ENCODE results near the gene CRIP1. TPM values are rescaled to one million over a fixed set of nuclear protein-coding genes. Genes with fewer than 3 reads are reported as not detected.

The CRIP1 gene
- polyA plus RNA-seq, 2 of the 4 experiments (the other 2 are of a cell fraction): 280 to 999 TPM

DNA sequence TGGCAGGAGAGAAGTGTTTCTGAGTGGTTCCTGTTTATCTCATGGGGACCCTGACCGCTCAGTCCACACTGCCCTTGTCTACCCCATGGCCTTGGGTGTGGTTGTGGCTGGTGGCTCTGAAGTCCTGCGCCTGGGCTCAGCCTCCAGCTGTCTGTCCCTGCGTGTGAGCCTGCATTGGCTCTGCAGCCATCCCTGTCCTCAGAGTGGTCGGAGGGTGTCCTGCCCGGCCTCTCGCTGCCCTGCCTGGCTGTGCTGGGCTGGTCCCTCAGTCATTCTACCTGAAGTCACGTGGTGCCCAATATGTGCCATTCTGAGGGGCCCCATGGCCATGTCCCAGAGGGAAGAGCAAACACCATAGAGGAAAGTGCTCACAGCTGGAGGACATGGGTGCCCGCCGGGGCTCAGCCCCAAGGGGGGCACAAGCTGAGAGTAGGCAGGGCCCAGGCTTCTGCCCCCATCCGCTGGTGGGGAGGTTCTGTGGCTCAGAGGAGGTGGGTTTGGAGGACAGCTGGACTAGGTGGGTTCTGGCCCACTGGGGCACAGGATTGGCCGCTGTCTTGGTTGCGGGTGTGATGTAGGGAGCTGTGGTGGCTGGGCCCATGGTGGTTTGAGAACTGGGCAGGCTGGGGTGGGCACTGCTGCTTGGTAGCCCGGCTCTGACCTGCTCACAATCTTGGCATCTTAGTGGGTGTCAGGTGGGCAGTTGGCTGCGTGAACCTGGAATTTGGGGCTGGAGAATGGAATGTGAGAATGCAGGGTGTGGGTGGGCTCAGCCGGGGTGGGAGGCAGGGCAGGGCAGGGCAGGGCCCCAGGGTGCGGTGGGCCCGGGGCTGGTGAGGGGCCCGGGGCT lies 16.0 kb downstream of the CRIP1 start:
- ATAC-seq (peak in 1 of 2 experiments; percentile 5; a peak in 2 of 6 replicates), DNase-seq (ENCODE audit: low read depth in 1 of 2, low spot score in 1 of 2) (no peak), FAIRE-seq (no peak)
- CTCF ChIA-PET: interaction anchor here (0.6 to 4.6 kb wide), 5 partner anchors 9 to 35 kb away, joined by 4 to 19 read pairs (median 7); partner anchors contain the start of gene CRIP1
- Histone ChIP-seq H3K4me3 (no peak overlapping the region), H3K9me3 (no peaks in the 10 kb centered on the region), H3K4me2 (no peak overlapping the region), H3K4me1 (no peaks in the 10 kb centered on the region), H3K27ac (no peak overlapping the region)
- POLR2A ChIA-PET: no interaction called here
- 79% methylated on average over 10 of the region's 18 CpGs for WGBS (ENCODE audit: missing lambda C conversion rate)
- TF ChIP-seq NFE2L2 (conservative IDR thresholded peaks at IDR 0.05; ENCODE audit: low read length): no peak
- TF ChIP-seq, protein P1, sequence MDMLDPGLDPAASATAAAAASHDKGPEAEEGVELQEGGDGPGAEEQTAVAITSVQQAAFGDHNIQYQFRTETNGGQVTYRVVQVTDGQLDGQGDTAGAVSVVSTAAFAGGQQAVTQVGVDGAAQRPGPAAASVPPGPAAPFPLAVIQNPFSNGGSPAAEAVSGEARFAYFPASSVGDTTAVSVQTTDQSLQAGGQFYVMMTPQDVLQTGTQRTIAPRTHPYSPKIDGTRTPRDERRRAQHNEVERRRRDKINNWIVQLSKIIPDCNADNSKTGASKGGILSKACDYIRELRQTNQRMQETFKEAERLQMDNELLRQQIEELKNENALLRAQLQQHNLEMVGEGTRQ (IDR thresholded peaks at IDR 0.05): no peak

DNA sequence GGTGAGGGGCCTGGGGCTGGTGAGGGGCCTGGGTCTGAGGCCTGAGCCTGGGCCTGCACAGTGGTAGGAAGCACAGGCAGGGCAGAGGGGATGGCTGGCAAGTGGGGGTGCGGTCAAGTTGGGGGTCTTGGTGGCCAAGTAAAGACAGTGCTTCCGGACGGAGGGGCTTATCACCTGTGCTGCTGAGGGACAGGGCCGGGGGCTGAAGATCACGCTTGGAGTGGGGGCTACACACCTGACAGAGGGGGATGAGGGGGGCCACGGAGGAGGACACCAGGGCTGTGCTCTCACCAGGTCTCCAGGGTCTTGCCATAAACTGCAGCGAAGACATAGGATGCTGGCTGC lies 16.6 kb downstream of the CRIP1 start:
- ATAC-seq (peak in 1 of 2 experiments; percentile 12; a peak in 2 of 6 replicates), FAIRE-seq (no peak), DNase-seq (ENCODE audit: low read depth in 1 of 2, low spot score in 1 of 2) (no peak)
- Histone ChIP-seq H3K4me3 (no peak overlapping the region), H3K9me3 (no peaks in the 10 kb centered on the region), H3K4me1 (no peaks in the 10 kb centered on the region), H3K27ac (no peak overlapping the region), H3K4me2 (no peak overlapping the region)
- WGBS (ENCODE audit: missing lambda C conversion rate): 84% methylated on average over 6 of the region's 7 CpGs
- no peak for TF ChIP-seq POLR2AphosphoS2 (conservative IDR thresholded peaks at IDR 0.05; ENCODE audit: low read length)
- TF ChIP-seq MAZ (IDR thresholded peaks at IDR 0.05; ENCODE audit: borderline replicate concordance, low read depth, low read length): no peak
- TF ChIP-seq, protein P2, sequence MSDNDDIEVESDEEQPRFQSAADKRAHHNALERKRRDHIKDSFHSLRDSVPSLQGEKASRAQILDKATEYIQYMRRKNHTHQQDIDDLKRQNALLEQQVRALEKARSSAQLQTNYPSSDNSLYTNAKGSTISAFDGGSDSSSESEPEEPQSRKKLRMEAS (IDR thresholded peaks at IDR 0.05): no peak
- no peak for TF ChIP-seq HOXB13 (CRISPR knock-in tag; IDR thresholded peaks at IDR 0.05; ENCODE audit: low read depth)
- no peak for TF ChIP-seq CBX8 (IDR thresholded peaks at IDR 0.05)
- CTCF ChIA-PET: interaction anchor here (1.6 to 4.6 kb wide), 3 partner anchors 9 to 25 kb away, joined by 4 to 19 read pairs (median 7); no protein-coding TSS in a partner anchor
- POLR2A ChIA-PET: no interaction called here

DNA sequence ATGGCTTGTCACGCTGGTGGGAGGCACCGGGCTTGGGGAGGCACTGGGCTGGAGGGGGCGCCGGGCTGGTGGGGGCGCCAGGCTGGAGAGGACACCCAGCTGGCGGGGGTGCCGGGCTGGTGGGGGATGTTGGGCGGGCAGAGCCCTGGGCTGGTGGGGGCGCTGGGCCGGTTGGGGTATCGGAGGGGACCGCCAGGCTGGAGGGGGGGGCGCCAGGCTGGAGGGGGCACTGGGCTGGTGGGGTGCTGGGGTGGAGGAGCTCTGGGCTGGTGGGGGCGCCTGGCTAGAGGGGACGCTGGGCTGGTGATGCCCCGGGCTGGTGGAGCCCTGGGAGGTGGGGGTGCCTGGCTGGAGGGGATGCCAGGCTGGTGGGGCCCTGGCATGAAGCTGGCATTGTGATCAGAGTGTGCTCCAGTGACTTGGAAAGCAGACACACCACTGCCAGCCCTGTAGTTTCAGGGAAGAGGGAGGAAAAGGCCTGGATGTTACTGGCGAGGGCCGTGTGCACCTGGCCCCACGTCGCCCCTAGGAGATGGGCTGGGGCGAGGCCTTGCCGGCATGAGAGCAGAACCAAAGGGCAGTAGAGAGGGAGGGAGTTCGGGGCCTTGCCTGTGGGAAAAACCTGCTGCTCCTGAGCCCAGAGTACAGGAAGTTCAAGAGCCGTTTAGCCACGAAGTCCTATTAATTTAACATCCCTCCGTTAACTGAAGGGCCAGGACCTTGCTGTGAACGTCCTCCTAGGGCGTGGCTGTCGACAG lies 17.4 kb downstream of the CRIP1 start:
- Histone ChIP-seq H3K4me1 (no peaks in the 10 kb centered on the region), H3K4me3 (no peak overlapping the region), H3K9me3 (no peaks in the 10 kb centered on the region), H3K27ac (no peak overlapping the region), H3K4me2 (no peak overlapping the region)
- DNase-seq (ENCODE audit: low read depth in 1 of 2, low spot score in 1 of 2): peak in 1 of 2 experiments; percentile 13
- CTCF ChIA-PET: interaction anchor here (1.1 to 4.6 kb wide), 4 partner anchors 10 to 33 kb away, joined by 3 to 19 read pairs (median 5); no protein-coding TSS in a partner anchor
- no peak for FAIRE-seq
- 72% methylated on average over 15 of the region's 29 CpGs for WGBS (ENCODE audit: missing lambda C conversion rate)
- ATAC-seq: peak; percentile 5 to 11; a peak in 3 of 6 replicates
- POLR2A ChIA-PET: no interaction called here
- TF ChIP-seq FOSB (CRISPR knock-in tag; IDR thresholded peaks at IDR 0.05) (0 out of 2 replicates have a peak, but pooled peaks have one; percentile 16), TFCP2L1 (CRISPR knock-in tag; IDR thresholded peaks at IDR 0.05) (peak; percentile 17; the same call in 1 of the 2 replicates), RFX5 (IDR thresholded peaks at IDR 0.05) (no peak)

DNA sequence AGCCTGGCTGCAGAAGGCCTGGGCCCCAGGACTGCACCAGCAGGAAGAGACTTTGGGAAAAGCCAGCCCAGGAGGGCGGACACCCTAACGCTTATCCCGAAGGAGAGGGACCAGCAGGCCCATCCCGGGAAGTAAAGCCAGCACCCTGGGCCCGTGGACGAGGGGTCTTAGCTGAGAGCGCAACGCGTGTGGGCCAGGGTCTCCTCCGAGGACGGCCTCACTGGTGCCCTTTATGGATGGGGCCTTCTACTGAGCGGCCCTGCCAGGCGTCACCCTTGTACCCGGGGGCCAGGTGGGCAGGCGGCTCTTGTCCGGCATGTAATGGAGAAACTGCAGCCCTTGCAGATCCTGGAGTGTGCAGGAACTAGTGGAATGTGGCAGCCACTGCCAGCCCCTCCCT lies 18.4 kb downstream of the CRIP1 start:
- no peak overlapping the region for H3K27ac ChIP-seq
- FAIRE-seq (no peak), DNase-seq (ENCODE audit: low read depth in 1 of 2, low spot score in 1 of 2) (no peak), ATAC-seq (no peak; a peak in 1 of 6 replicates)
- ChIA-PET CTCF (interaction anchor here (1.3 to 4.6 kb wide), 2 partner anchors 15 to 32 kb away, joined by 3 to 19 read pairs; no protein-coding TSS in a partner anchor), POLR2A (no interaction called here)
- WGBS (ENCODE audit: missing lambda C conversion rate): 83% methylated on average over 11 of the region's 16 CpGs
- H3K9me3 ChIP-seq: no peaks in the 10 kb centered on the region
- no peak overlapping the region for H3K4me2 ChIP-seq
- H3K4me3 ChIP-seq: no peak overlapping the region
- no peak for TF ChIP-seq TFCP2L1 (CRISPR knock-in tag; IDR thresholded peaks at IDR 0.05)
- TF ChIP-seq, protein P1 (IDR thresholded peaks at IDR 0.05): no peak
- no peak for TF ChIP-seq HDAC2 (IDR thresholded peaks at IDR 0.05)
- no peak for TF ChIP-seq HOXA7 (CRISPR knock-in tag; IDR thresholded peaks at IDR 0.05)
- no peak for TF ChIP-seq NR3C1 (IDR thresholded peaks at IDR 0.05)
- no peak for TF ChIP-seq HOXB5 (CRISPR knock-in tag; IDR thresholded peaks at IDR 0.05)
- no peak for TF ChIP-seq SMC3 (IDR thresholded peaks at IDR 0.05)
- no peak for TF ChIP-seq CHD2 (IDR thresholded peaks at IDR 0.05; ENCODE audit: low read length, partially characterized antibody)
- no peaks in the 10 kb centered on the region for H3K4me1 ChIP-seq
